ENCODE results near the gene SGCD. TPM values are rescaled to one million over a fixed set of nuclear protein-coding genes. Genes with fewer than 3 reads are reported as not detected.
A peak's percentile ranks its signal among the peaks of the same experiment; 100 is the strongest.

The SGCD gene
- total and polyA plus RNA-seq, 11 donors: 17.4 to 150 (median 76.9) TPM

DNA sequence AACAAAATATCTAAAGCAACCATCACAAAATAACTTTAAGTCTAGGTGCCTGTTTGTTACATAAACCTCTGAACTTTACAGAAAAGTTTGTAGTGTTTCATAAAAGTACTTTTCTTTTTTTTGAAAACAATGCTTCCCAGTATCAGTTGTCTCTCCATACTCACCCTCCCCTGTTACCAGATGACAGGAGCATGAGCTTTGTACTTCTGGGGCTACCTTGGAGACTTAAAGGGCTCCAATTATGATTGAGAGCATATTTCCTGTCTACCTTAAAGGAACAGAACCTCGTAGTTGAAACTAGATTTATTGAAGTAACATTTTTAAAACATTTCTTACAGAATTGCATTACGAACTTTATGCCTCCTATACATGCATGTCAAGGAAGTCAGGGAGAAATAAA lies 467.7 kb downstream of the SGCD start:
- ATAC-seq (no peak), DNase-seq (no peak)
- 48 to 64% (median 51%) methylated on average over 2 of the region's 2 CpGs for WGBS, 4 donors
- no peaks in the 10 kb centered on the region for H3K27me3 ChIP-seq
- H3K4me3 ChIP-seq: no peak overlapping the region
- H3K36me3 ChIP-seq: no peaks in the 10 kb centered on the region
- intact Hi-C loops (cut with DNase I): no loop called here
- no peak overlapping the region for H3K27ac ChIP-seq
- H3K4me1 ChIP-seq: no peaks in the 10 kb centered on the region
- TF ChIP-seq POLR2A (IDR thresholded peaks at IDR 0.05): no peak
- TF ChIP-seq, protein P1, sequence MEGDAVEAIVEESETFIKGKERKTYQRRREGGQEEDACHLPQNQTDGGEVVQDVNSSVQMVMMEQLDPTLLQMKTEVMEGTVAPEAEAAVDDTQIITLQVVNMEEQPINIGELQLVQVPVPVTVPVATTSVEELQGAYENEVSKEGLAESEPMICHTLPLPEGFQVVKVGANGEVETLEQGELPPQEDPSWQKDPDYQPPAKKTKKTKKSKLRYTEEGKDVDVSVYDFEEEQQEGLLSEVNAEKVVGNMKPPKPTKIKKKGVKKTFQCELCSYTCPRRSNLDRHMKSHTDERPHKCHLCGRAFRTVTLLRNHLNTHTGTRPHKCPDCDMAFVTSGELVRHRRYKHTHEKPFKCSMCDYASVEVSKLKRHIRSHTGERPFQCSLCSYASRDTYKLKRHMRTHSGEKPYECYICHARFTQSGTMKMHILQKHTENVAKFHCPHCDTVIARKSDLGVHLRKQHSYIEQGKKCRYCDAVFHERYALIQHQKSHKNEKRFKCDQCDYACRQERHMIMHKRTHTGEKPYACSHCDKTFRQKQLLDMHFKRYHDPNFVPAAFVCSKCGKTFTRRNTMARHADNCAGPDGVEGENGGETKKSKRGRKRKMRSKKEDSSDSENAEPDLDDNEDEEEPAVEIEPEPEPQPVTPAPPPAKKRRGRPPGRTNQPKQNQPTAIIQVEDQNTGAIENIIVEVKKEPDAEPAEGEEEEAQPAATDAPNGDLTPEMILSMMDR (IDR thresholded peaks at IDR 0.05): no peak
- peaks cover 0 to 9% (median 0%) of the 10 kb centered on the region in 12 donors for H3K9me3 ChIP-seq

DNA sequence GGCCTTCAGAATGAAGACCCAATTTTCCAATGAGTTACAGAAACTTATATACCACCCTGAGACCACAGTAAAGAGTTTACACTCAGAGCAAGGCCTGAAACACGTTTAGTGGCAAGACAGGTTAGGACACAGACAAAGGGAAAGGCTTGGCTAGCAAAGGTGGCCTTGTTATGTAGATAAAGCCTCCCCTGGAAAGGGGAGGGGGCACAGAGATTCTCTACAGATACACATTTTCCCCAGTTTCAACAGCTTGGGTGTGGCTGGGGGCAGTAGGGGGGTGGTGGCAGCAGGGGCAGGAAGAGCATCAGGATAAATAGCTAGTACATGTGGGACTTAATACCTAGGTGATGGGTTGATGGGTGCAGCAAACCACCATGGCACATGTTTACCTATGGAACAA lies 471.2 kb downstream of the SGCD start:
- Histone ChIP-seq H3K9me3 (no peaks in the 10 kb centered on the region), H3K4me3 (no peak overlapping the region), H3K4me1 (peaks cover 0 to 5% (median 0%) of the 10 kb centered on the region in 12 donors), H3K27ac (no peak overlapping the region), H3K27me3 (no peaks in the 10 kb centered on the region), H3K36me3 (no peaks in the 10 kb centered on the region)
- DNase-seq (no peak), ATAC-seq (no peak)
- WGBS, 4 donors: 61 to 74% (median 70%) methylated on average over 1 of the region's 1 CpG
- TF ChIP-seq POLR2A (IDR thresholded peaks at IDR 0.05): no peak
- TF ChIP-seq, protein P1 (IDR thresholded peaks at IDR 0.05): no peak
- intact Hi-C loops (cut with DNase I): no loop called here

DNA sequence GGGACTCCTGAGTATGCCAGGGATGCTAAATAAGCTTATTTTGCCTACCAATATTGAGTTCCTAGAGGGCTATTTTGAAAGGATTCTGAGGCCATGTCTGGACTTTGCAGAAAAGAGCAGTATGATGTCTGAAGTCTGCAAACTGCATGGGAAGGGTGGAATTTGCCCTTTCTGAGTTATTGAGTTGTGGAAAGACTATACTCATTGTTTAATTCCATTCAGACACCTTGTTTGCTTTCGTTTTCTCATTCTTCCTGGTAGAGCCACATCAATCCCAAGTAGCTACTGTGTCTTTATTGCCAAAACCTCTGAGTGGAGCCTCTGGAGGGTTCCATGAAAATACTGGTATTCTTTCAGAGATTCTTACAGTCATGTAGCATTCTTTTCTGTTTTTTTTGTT lies 472.2 kb downstream of the SGCD start:
- Histone ChIP-seq H3K9me3 (no peaks in the 10 kb centered on the region), H3K27me3 (no peaks in the 10 kb centered on the region), H3K27ac (no peak overlapping the region), H3K4me3 (no peak overlapping the region), H3K4me1 (peaks cover 0 to 12% (median 0%) of the 10 kb centered on the region in 12 donors), H3K36me3 (no peaks in the 10 kb centered on the region)
- ATAC-seq: no peak
- no peak for DNase-seq
- intact Hi-C loops (cut with DNase I): no loop called here
- TF ChIP-seq, protein P1 (IDR thresholded peaks at IDR 0.05): no peak
- no peak for TF ChIP-seq POLR2A (IDR thresholded peaks at IDR 0.05)
- WGBS, 4 donors: 64 to 82% (median 69%) methylated on average over 1 of the region's 1 CpG

- 47 to 64% (median 54%) methylated on average over 3 of the region's 3 CpGs for WGBS, 4 donors
- TF ChIP-seq, protein P1 (IDR thresholded peaks at IDR 0.05): peak in 2 of 12 donors; percentile 4 to 7
- no peak for TF ChIP-seq POLR2A (IDR thresholded peaks at IDR 0.05)
- H3K4me1 ChIP-seq: peaks cover 0 to 13% (median 0%) of the 10 kb centered on the region in 12 donors
- H3K36me3 ChIP-seq: no peaks in the 10 kb centered on the region
- DNase-seq (no peak), ATAC-seq (peak in 1 of 4 donors; percentile 45)
- no peak overlapping the region for H3K4me3 ChIP-seq
- H3K9me3 ChIP-seq: no peaks in the 10 kb centered on the region
- intact Hi-C loops (cut with DNase I): no loop called here
- H3K27me3 ChIP-seq: no peaks in the 10 kb centered on the region
- H3K27ac ChIP-seq: no peak overlapping the region
Observed at GRCh38 chr5:156800929-156801328, 474.0 kb downstream of the SGCD start.

Measured in heart left ventricle (tissue), 16 donors.